Measurements from ENCODE around the gene MS4A18. TPM values are rescaled to one million over a fixed set of nuclear protein-coding genes. Genes with fewer than 3 reads are reported as not detected.

The MS4A18 gene
- total and polyA plus RNA-seq, 10 of the 15 experiments (the other 5 are each of a cell fraction or from before 2014, with no cell fraction given), result not detected

GRCh38 chr11:60719391-60719790 is 5.1 kb upstream of the MS4A18 start:
- H3K79me2 ChIP-seq (ENCODE audit: control insufficient read depth, insufficient read depth, low read length), result no peaks in the 10 kb centered on the region
- BruUV-seq (replicated peaks), result no TSS peak
- POLR2A ChIA-PET, result no interaction called here
- no peak overlapping the region for H3K9ac ChIP-seq (ENCODE audit: control insufficient read depth, insufficient read depth, low read length)
- DNase-seq (ENCODE audit: low read depth, low spot score) (no peak), ATAC-seq (no peak), FAIRE-seq (no peak)
- in situ Hi-C loops (cut with MboI) (no loop called here), intact Hi-C loops (cut with micrococcal nuclease; ENCODE audit: unreplicated experiment) (no loop called here)
- SMC1A ChIA-PET (ENCODE audit: uncharacterized antibody, unreplicated experiment), result no interaction called here
- H3K4me3 ChIP-seq, result no peak overlapping the region
- H2AFZ ChIP-seq (ENCODE audit: control insufficient read depth, low read depth, low read length), result no peak overlapping the region
- H3K9me3 ChIP-seq (replicated peaks; ENCODE audit: control insufficient read depth, insufficient read depth, low read length), result peaks cover 6% of the 10 kb centered on the region; the same call in 2 of the 3 replicates
- WGBS (ENCODE audit: insufficient coverage, insufficient replicate concordance, low lambda C conversion rate, missing lambda C conversion rate), result 69% methylated on average over 4 of the region's 4 CpGs
- no peak overlapping the region for H3K4me2 ChIP-seq (ENCODE audit: control insufficient read depth, insufficient read depth)
- no peaks in the 10 kb centered on the region; a peak in 1 of 4 replicates for H3K27me3 ChIP-seq (replicated peaks in 1 of 2; ENCODE audit: control insufficient read depth in 2 of 2, insufficient read depth in 2 of 2, low read length in 1 of 2)
- CTCF ChIA-PET, result no interaction called here
- RAD21 ChIA-PET (ENCODE audit: unreplicated experiment), result no interaction called here
- H4K20me1 ChIP-seq (ENCODE audit: control insufficient read depth, insufficient read depth), result no peaks in the 10 kb centered on the region
- no peak for TF ChIP-seq SP1 (IDR thresholded peaks at IDR 0.05; ENCODE audit: low read depth, low read length)
- no peak for TF ChIP-seq SREBF1 (IDR thresholded peaks at IDR 0.05; ENCODE audit: low read length)
- no peak for TF ChIP-seq ELK1 (IDR thresholded peaks at IDR 0.05; ENCODE audit: low read depth, low read length)
- TF ChIP-seq MXI1 (IDR thresholded peaks at IDR 0.05; ENCODE audit: low read depth, low read length), result no peak
- no peak for TF ChIP-seq ZNF592 (IDR thresholded peaks at IDR 0.05)
- no peak for TF ChIP-seq GABPA (IDR thresholded peaks at IDR 0.05; ENCODE audit: low read depth)
- TF ChIP-seq SMAD5 (IDR thresholded peaks at IDR 0.05; ENCODE audit: low read depth), result no peak
- TF ChIP-seq CREM (IDR thresholded peaks at IDR 0.05; ENCODE audit: low read depth), result no peak
- no peak for TF ChIP-seq CBX5 (IDR thresholded peaks at IDR 0.05; ENCODE audit: low read depth)
- TF ChIP-seq MEF2A (IDR thresholded peaks at IDR 0.05; ENCODE audit: insufficient read depth, low read depth, low read length), result no peak
- no peak for TF ChIP-seq RUNX3 (IDR thresholded peaks at IDR 0.05; ENCODE audit: low read length)
- TF ChIP-seq CBX3 (IDR thresholded peaks at IDR 0.05; ENCODE audit: borderline replicate concordance, low read depth), result no peak
- no peaks in the 10 kb centered on the region for H3K36me3 ChIP-seq (ENCODE audit: control insufficient read depth in 2 of 2, insufficient read depth in 2 of 2, low read length in 1 of 2)
- no peaks in the 10 kb centered on the region for H3K4me1 ChIP-seq (ENCODE audit: control insufficient read depth, insufficient read depth, low read length)
- no peak overlapping the region for H3K27ac ChIP-seq (ENCODE audit: control insufficient read depth, insufficient read depth)
